Pancreas (tissue), 10 donors: Measurements from ENCODE around the gene MMP23B. TPM values are rescaled to one million over a fixed set of nuclear protein-coding genes. Genes with fewer than 3 reads are reported as not detected.

Source experiments
- ATAC-seq, 4 donors: fragments of 200-7000 bp; cut with Tn5 transposase; one replicate each; pipeline versions ENCODE4 v1.8.0 to v1.9.1; 2020; ENCODE audit warnings: mild to moderate bottlenecking in 4 of 4, moderate library complexity in 4 of 4
- DNase-seq, 6 donors: peaks; one replicate each; pipeline ENCODE4 v3.0.0-alpha.2; 2020
- FAIRE-seq: peaks from 2 replicates; lab custom pipeline; 2012; peaks lifted over from hg19 to GRCh38; lab: Jason Lieb, UNC
- H3K27ac ChIP-seq, 4 donors: fragments of 200-600 bp; sonication (generic); 1 replicate in 3 of 4; 2 replicates in 1 of 4; pipeline versions ENCODE4 v1.5.0 to v1.8.0; 2020
- H3K27me3 ChIP-seq, 4 donors: fragments of 200-600 bp; one replicate each; pipeline ENCODE4 v1.8.0; 2021
- H3K36me3 ChIP-seq, 3 donors: fragments of 200-600 bp; sonication (generic) in 1 of 3; one replicate each; pipeline versions ENCODE4 v1.5.0 to v1.8.0; 2020 to 2021
- H3K4me1 ChIP-seq, 3 donors: fragments of 200-600 bp; one replicate each; pipeline ENCODE4 v1.8.0; 2021
- H3K4me3 ChIP-seq, 4 donors: fragments of 200-600 bp; sonication (generic) in 2 of 4; one replicate each; pipeline versions ENCODE4 v1.5.0 to v1.8.0; 2020 to 2021
- H3K9me3 ChIP-seq, 4 donors: fragments of 200-600 bp; one replicate each; pipeline ENCODE4 v1.8.0; 2021
- CTCF ChIP-seq, 4 donors: fragments of 200-600 bp; sonication (generic) in 3 of 4; IDR thresholded peaks; one replicate each; pipeline versions ENCODE4 v1.5.0 to v1.8.0; 2021; ENCODE audit warnings: antibody characterized with exemption in 4 of 4
- WGBS, 2 donors: extraction: QIAGEN DNeasy Blood & Tissue Kit; methylation state at CpG; one replicate each; pipeline ENCODE4 v1.1.7; 2013; 5-methylcytosine and 5-hydroxymethylcytosine counted together
- intact Hi-C, 3 donors: fragments of 100-400 bp; cut with DNase I; formaldehyde crosslinking; loops; one replicate each; pipeline versions ENCODE4 v1.11.1 to v1.14.2; 2022
- polyA plus RNA-seq, 2 donors: library from polyadenylated mRNA; stranded (reverse); fragments of 200-250 nt; gene quantifications; one replicate each; pipeline ENCODE4 v1.2.3, GENCODE V29; 2013
- total RNA-seq, 6 donors: library from RNA; stranded (reverse); fragmentation: NEBNext Ultra II Directional in 4 of 6; extraction: Animal tissue kit (Norgen Biotek cat#: 25700) in 4 of 6; gene quantifications; one replicate each; pipeline versions ENCODE4 v1.2.1 to v1.2.4, GENCODE V29; 2021 to 2023
- donor health status: healthy with polysubstance abuse.
- donor health status: DM: no; HTN: no; CAD: no; lungs with moderate emphysema.
- donor health status: DM: no; HTN: no; CAD: no.
- donor health status: control.
- donor health status: control.
- donor health status: Bipolar disorder and iron deficiency.
- donor health status: DM: yes; HTN: yes; CAD: no.
- donor health status: DM: no; HTN: no; CAD: no.
- donor health status: DM: no; HTN: no; CAD: no.
- donor health status: DM: yes; HTN: yes; CAD: no.

Gene MMP23B
- total and polyA plus RNA-seq, 8 donors = 0.46 to 12.3 (median 1.6) TPM

GRCh38 chr1:1616838-1617237 is 15.1 kb upstream of the MMP23B start:
- Histone ChIP-seq H3K4me1 (peaks cover 0 to 16% (median 7%) of the 10 kb centered on the region in 3 donors), H3K27me3 (no peaks in the 10 kb centered on the region), H3K27ac (no peak overlapping the region), H3K4me3 (peak overlapping the region in 3 of 4 donors; percentile 95 to 100 (median 99)), H3K9me3 (no peaks in the 10 kb centered on the region), H3K36me3 (no peaks in the 10 kb centered on the region)
- WGBS, 2 donors = 54 to 60% methylated on average over 19 of the region's 19 CpGs
- ATAC-seq (no peak), FAIRE-seq (no peak), DNase-seq (peak in 2 of 6 donors; percentile 55 to 75)
- intact Hi-C loops = no loop called here
- no peak for TF ChIP-seq CTCF (IDR thresholded peaks at IDR 0.05)

GRCh38 chr1:1617516-1617915 is 14.5 kb upstream of the MMP23B start:
- no peaks in the 10 kb centered on the region for H3K36me3 ChIP-seq
- H3K4me3 ChIP-seq = no peak overlapping the region
- no peak for TF ChIP-seq CTCF (IDR thresholded peaks at IDR 0.05)
- no peaks in the 10 kb centered on the region for H3K9me3 ChIP-seq
- H3K27me3 ChIP-seq = no peaks in the 10 kb centered on the region
- DNase-seq (peak in 2 of 6 donors; percentile 17 to 23), FAIRE-seq (no peak), ATAC-seq (no peak)
- H3K27ac ChIP-seq = no peak overlapping the region
- 90 to 92% methylated on average over 11 of the region's 11 CpGs for WGBS, 2 donors
- intact Hi-C loops = no loop called here
- peaks cover 0 to 16% (median 7%) of the 10 kb centered on the region in 3 donors for H3K4me1 ChIP-seq

GRCh38 chr1:1617925-1618324 is 14.0 kb upstream of the MMP23B start:
- peaks cover 0 to 16% (median 7%) of the 10 kb centered on the region in 3 donors for H3K4me1 ChIP-seq
- FAIRE-seq (no peak), ATAC-seq (no peak), DNase-seq (peak in 2 of 6 donors; percentile 25 to 49)
- H3K27me3 ChIP-seq = no peaks in the 10 kb centered on the region
- H3K36me3 ChIP-seq = no peaks in the 10 kb centered on the region
- 89 to 96% methylated on average over 6 of the region's 6 CpGs for WGBS, 2 donors
- H3K4me3 ChIP-seq = no peak overlapping the region
- no peak overlapping the region for H3K27ac ChIP-seq
- H3K9me3 ChIP-seq = no peaks in the 10 kb centered on the region
- no peak for TF ChIP-seq CTCF (IDR thresholded peaks at IDR 0.05)
- intact Hi-C loops = no loop called here

GRCh38 chr1:1618396-1619068 is 13.4 kb upstream of the MMP23B start:
- DNase-seq (peak in 2 of 6 donors; percentile 49 to 75), ATAC-seq (no peak), FAIRE-seq (no peak)
- Histone ChIP-seq H3K27me3 (no peaks in the 10 kb centered on the region), H3K9me3 (no peaks in the 10 kb centered on the region), H3K4me1 (peaks cover 0 to 14% (median 7%) of the 10 kb centered on the region in 3 donors), H3K36me3 (no peaks in the 10 kb centered on the region), H3K27ac (no peak overlapping the region), H3K4me3 (no peak overlapping the region)
- 94% methylated on average over 9 of the region's 9 CpGs for WGBS, 2 donors
- no peak for TF ChIP-seq CTCF (IDR thresholded peaks at IDR 0.05)
- intact Hi-C loops = no loop called here

GRCh38 chr1:1619917-1620361 is 12.0 kb upstream of the MMP23B start:
- DNase-seq (peak in 2 of 6 donors; percentile 44 to 68), ATAC-seq (no peak), FAIRE-seq (no peak)
- TF ChIP-seq CTCF (IDR thresholded peaks at IDR 0.05) = no peak
- Histone ChIP-seq H3K9me3 (no peaks in the 10 kb centered on the region), H3K27ac (no peak overlapping the region), H3K36me3 (no peaks in the 10 kb centered on the region), H3K4me3 (no peak overlapping the region), H3K27me3 (no peaks in the 10 kb centered on the region), H3K4me1 (peaks cover 0 to 7% (median 6%) of the 10 kb centered on the region in 3 donors)
- intact Hi-C loops = no loop called here
- WGBS, 2 donors = 73 to 78% methylated on average over 14 of the region's 14 CpGs
